NCI-H2171 treated with DMSO at 0.1 percent for 48 hours (cell line): Measurements from ENCODE around the gene TMEM150B.

ENCODE experiments used
- DNase-seq: peaks from one replicate; lab custom pipeline; 2025; lab: John Stamatoyannopoulos, UW

TMEM150B gene

GRCh38 chr19:55354698-55355212 lies 29.6 kb upstream of the TMEM150B start, which contains the start of gene COX6B2:
Gene COX6B2, minus strand, starts transcription at chr19:55354719. Its CDS starts 198 bp downstream, at chr19:55354521.
- no peak for DNase-seq

- DNase-seq, result peak; percentile 54
Observed at GRCh38 chr19:55353803-55354697, 28.9 kb upstream of the TMEM150B start.

GRCh38 chr19:55353356-55353802 lies 28.2 kb upstream of the TMEM150B start:
- no peak for DNase-seq

GRCh38 chr19:55352549-55353145 lies 27.5 kb upstream of the TMEM150B start:
- no peak for DNase-seq

GRCh38 chr19:55352040-55352439 lies 26.9 kb upstream of the TMEM150B start:
- no peak for DNase-seq

- no peak for DNase-seq
Observed at GRCh38 chr19:55350620-55351315, 25.6 kb upstream of the TMEM150B start.

- peak; percentile 3 for DNase-seq
Observed at GRCh38 chr19:55348317-55349034, 23.3 kb upstream of the TMEM150B start.

- DNase-seq, result no peak
Observed at GRCh38 chr19:55347442-55348009, 22.4 kb upstream of the TMEM150B start.

- DNase-seq, result no peak
Observed at GRCh38 chr19:55346725-55347441, 21.7 kb upstream of the TMEM150B start.

- DNase-seq, result no peak
Observed at GRCh38 chr19:55345818-55346724, 20.9 kb upstream of the TMEM150B start.

- no peak for DNase-seq
Observed at GRCh38 chr19:55345101-55345817, 20.1 kb upstream of the TMEM150B start.

- DNase-seq, result peak; percentile 3
Observed at GRCh38 chr19:55344444-55344843, 19.3 kb upstream of the TMEM150B start.

GRCh38 chr19:55341595-55342531 lies 16.7 kb upstream of the TMEM150B start:
- no peak for DNase-seq

- DNase-seq, result peak; percentile 81
Observed at GRCh38 chr19:55341171-55341588, 16.0 kb upstream of the TMEM150B start.

- peak; percentile 78 for DNase-seq
Observed at GRCh38 chr19:55340784-55341147, 15.6 kb upstream of the TMEM150B start.

GRCh38 chr19:55339889-55340783 lies 15.0 kb upstream of the TMEM150B start:
- no peak for DNase-seq
